HepG2 (cell line): ENCODE measurements around the gene ERO1A. TPM values are rescaled to one million over a fixed set of nuclear protein-coding genes. Genes with fewer than 3 reads are reported as not detected.

Experiments
- ATF7 ChIP-seq, 2 experiments: fragments of 450-650 bp in 1 of 2; sonication (generic) in 1 of 2; formaldehyde crosslinking in 1 of 2; IDR thresholded peaks; 2 replicates each; pipeline versions ENCODE4 v1.4.0 to v1.6.1; 2016 to 2020; ENCODE audit warnings: antibody characterized with exemption in 1 of 2, mild to moderate bottlenecking in 1 of 2, missing genetic modification reagents in 1 of 2
- CBX1 ChIP-seq: IDR thresholded peaks from one replicate; pipeline ENCODE4 v1.6.1; 2016; ENCODE audit warnings: antibody characterized with exemption, low read depth
- CENPX ChIP-seq: sonication (generic); formaldehyde crosslinking; IDR thresholded peaks from 2 replicates; pipeline ENCODE4 v1.9.0; 2021; ENCODE audit warnings: mild to moderate bottlenecking, missing genetic modification reagents, moderate library complexity
- EED ChIP-seq: sonication (generic); formaldehyde crosslinking; IDR thresholded peaks from 2 replicates; pipeline ENCODE4 v1.5.0; 2020; ENCODE audit warnings: mild to moderate bottlenecking, missing genetic modification reagents
- KDM2A ChIP-seq: sonication (generic); formaldehyde crosslinking; IDR thresholded peaks from 2 replicates; pipeline ENCODE4 v1.4.0; 2020; ENCODE audit warnings: low read depth, missing genetic modification reagents, borderline replicate concordance
- KLF12 ChIP-seq: sonication (generic); formaldehyde crosslinking; IDR thresholded peaks from 2 replicates; pipeline ENCODE4 v1.4.0; 2020; ENCODE audit warnings: missing genetic modification reagents, borderline replicate concordance
- STAT5B ChIP-seq: sonication (generic); formaldehyde crosslinking; IDR thresholded peaks from 2 replicates; pipeline ENCODE4 v1.4.0; 2020; ENCODE audit warnings: missing genetic modification reagents
- SYNCRIP ChIP-seq: fragments of 200-400 bp; formaldehyde crosslinking; IDR thresholded peaks from 2 replicates; pipeline ENCODE4 v1.6.1; 2018; ENCODE audit warnings: mild to moderate bottlenecking, low read depth, low read length; ENCODE audit not compliant: insufficient read depth
- YEATS4 ChIP-seq: sonication (generic); formaldehyde crosslinking; IDR thresholded peaks from 2 replicates; pipeline ENCODE4 v1.4.0; 2020; ENCODE audit warnings: missing genetic modification reagents, borderline replicate concordance
- ZNF224 ChIP-seq: sonication (generic); formaldehyde crosslinking; IDR thresholded peaks from 2 replicates; pipeline ENCODE4 v1.5.0; 2020; ENCODE audit warnings: mild to moderate bottlenecking, missing genetic modification reagents
- ZNF331 ChIP-seq: sonication (generic); formaldehyde crosslinking; IDR thresholded peaks from 2 replicates; pipeline ENCODE4 v1.4.0; 2020; ENCODE audit warnings: missing genetic modification reagents
- ZNF451 ChIP-seq: sonication (generic); formaldehyde crosslinking; IDR thresholded peaks from 2 replicates; pipeline ENCODE4 v1.5.0; 2020; ENCODE audit warnings: mild to moderate bottlenecking, missing genetic modification reagents
- ZNF615 ChIP-seq: sonication (generic); formaldehyde crosslinking; IDR thresholded peaks from 2 replicates; pipeline ENCODE4 v1.5.0; 2020; ENCODE audit warnings: mild to moderate bottlenecking, missing genetic modification reagents, borderline replicate concordance
- ZNF672 ChIP-seq: sonication (generic); formaldehyde crosslinking; IDR thresholded peaks from 2 replicates; pipeline ENCODE4 v1.8.1; 2022; ENCODE audit warnings: missing genetic modification reagents
- polyA plus RNA-seq, 8 experiments: library from polyadenylated mRNA; depleted of rRNA in 3 of 8; stranded (reverse) in 7 of 8; unstranded in 1 of 8; fragments of >200 nt; fragmentation: Illumina TruSeq in 4 of 8; extraction: Trizol in 4 of 8; gene quantifications; 2 replicates each; pipeline versions ENCODE4 v1.2.1 to v1.2.3, GENCODE V29; 2011 to 2016; ENCODE audit warnings: low read depth in 4 of 8, missing spikeins in 1 of 8, mixed read lengths in 1 of 8; ENCODE audit not compliant: insufficient read depth in 1 of 8
- total RNA-seq, 5 experiments: library from RNA; depleted of rRNA; stranded (reverse); fragments of >200 nt; fragmentation: Illumina TruSeq; extraction: Trizol; gene quantifications; 2 replicates each; pipeline ENCODE4 v1.2.3, GENCODE V29; 2016; ENCODE audit warnings: low read depth in 1 of 5
- TF ChIP-seq, protein P1 (sequence below): sonication (generic); formaldehyde crosslinking; IDR thresholded peaks from 2 replicates; pipeline ENCODE4 v1.9.0; 2021; ENCODE audit warnings: missing genetic modification reagents, mild to moderate bottlenecking, borderline replicate concordance
- TF ChIP-seq, protein P2 (sequence below): sonication (generic); formaldehyde crosslinking; IDR thresholded peaks from 2 replicates; pipeline ENCODE4 v1.5.1; 2020; ENCODE audit warnings: mild to moderate bottlenecking, missing genetic modification reagents, moderate library complexity
- TF ChIP-seq, protein P3 (sequence below), 2 experiments: sonication (generic) in 1 of 2; formaldehyde crosslinking in 1 of 2; IDR thresholded peaks; 2 replicates each; pipeline versions ENCODE4 v1.6.1 to v1.9.0; 2014 to 2022; ENCODE audit warnings: antibody characterized with exemption in 1 of 2, borderline replicate concordance in 1 of 2, inconsistent platforms in 1 of 2, low read depth in 1 of 2, missing genetic modification reagents in 1 of 2

The ERO1A gene
- total and polyA plus RNA-seq, 2 of the 13 experiments (the other 11 are each of a cell fraction or from before 2014, with no cell fraction given) = 60.3 to 137 TPM

DNA sequence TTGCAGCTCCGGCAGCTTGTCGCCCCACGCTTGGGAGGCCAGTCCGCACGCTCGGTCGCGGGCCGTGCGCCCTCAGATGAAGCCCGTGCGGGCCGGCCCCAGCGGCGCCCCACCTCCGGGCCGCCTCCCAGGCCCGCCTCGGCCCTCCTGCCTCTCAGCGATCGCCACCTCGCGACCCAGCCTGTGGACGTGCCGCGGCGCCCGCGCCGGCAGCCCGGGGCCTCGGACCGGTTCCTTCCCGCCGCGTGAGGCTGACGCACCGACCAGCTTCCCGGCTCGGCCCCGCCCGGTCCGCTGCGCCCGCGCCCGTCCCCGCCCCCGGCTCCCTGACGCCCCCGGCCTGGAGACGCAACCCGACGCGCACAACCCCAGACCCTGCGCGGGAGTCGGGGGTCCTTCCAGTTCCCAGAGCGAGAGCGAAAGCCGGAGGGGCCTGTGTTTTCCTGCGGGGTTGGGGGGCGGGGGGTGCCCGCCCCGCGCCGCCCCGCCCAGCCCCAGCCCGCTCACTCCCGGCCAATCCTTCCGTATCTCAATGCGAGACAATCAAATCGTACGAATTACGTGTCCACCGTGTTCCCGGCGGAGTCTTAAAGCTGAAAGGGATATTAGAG is at the start of gene ERO1A (continued):
- TF ChIP-seq SYNCRIP (no peak), ZNF224 (no peak), ZNF451 (CRISPR knock-in tag) (no peak), KDM2A (no peak), ATF7 (IDR thresholded peaks at IDR 0.05) (no peak), ATF7 (CRISPR knock-in tag; IDR thresholded peaks at IDR 0.05) (no peak), CENPX (CRISPR knock-in tag) (no peak), KLF12 (CRISPR knock-in tag) (peak; percentile 58; the same call in 1 of the 2 replicates), ZNF615 (CRISPR knock-in tag) (no peak), CBX1 (peak; percentile 28), ZNF331 (no peak), EED (CRISPR knock-in tag) (no peak), ZNF672 (no peak), STAT5B (CRISPR knock-in tag) (no peak), YEATS4 (CRISPR knock-in tag) (peak; percentile 71)
- TF ChIP-seq, protein P1, sequence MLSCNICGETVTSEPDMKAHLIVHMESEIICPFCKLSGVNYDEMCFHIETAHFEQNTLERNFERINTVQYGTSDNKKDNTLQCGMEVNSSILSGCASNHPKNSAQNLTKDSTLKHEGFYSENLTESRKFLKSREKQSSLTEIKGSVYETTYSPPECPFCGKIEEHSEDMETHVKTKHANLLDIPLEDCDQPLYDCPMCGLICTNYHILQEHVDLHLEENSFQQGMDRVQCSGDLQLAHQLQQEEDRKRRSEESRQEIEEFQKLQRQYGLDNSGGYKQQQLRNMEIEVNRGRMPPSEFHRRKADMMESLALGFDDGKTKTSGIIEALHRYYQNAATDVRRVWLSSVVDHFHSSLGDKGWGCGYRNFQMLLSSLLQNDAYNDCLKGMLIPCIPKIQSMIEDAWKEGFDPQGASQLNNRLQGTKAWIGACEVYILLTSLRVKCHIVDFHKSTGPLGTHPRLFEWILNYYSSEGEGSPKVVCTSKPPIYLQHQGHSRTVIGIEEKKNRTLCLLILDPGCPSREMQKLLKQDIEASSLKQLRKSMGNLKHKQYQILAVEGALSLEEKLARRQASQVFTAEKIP = no peak
- TF ChIP-seq, protein P2, sequence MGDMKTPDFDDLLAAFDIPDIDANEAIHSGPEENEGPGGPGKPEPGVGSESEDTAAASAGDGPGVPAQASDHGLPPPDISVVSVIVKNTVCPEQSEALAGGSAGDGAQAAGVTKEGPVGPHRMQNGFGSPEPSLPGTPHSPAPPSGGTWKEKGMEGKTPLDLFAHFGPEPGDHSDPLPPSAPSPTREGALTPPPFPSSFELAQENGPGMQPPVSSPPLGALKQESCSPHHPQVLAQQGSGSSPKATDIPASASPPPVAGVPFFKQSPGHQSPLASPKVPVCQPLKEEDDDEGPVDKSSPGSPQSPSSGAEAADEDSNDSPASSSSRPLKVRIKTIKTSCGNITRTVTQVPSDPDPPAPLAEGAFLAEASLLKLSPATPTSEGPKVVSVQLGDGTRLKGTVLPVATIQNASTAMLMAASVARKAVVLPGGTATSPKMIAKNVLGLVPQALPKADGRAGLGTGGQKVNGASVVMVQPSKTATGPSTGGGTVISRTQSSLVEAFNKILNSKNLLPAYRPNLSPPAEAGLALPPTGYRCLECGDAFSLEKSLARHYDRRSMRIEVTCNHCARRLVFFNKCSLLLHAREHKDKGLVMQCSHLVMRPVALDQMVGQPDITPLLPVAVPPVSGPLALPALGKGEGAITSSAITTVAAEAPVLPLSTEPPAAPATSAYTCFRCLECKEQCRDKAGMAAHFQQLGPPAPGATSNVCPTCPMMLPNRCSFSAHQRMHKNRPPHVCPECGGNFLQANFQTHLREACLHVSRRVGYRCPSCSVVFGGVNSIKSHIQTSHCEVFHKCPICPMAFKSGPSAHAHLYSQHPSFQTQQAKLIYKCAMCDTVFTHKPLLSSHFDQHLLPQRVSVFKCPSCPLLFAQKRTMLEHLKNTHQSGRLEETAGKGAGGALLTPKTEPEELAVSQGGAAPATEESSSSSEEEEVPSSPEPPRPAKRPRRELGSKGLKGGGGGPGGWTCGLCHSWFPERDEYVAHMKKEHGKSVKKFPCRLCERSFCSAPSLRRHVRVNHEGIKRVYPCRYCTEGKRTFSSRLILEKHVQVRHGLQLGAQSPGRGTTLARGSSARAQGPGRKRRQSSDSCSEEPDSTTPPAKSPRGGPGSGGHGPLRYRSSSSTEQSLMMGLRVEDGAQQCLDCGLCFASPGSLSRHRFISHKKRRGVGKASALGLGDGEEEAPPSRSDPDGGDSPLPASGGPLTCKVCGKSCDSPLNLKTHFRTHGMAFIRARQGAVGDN (CRISPR knock-in tag) = peak; percentile 87
- TF ChIP-seq, protein P3, sequence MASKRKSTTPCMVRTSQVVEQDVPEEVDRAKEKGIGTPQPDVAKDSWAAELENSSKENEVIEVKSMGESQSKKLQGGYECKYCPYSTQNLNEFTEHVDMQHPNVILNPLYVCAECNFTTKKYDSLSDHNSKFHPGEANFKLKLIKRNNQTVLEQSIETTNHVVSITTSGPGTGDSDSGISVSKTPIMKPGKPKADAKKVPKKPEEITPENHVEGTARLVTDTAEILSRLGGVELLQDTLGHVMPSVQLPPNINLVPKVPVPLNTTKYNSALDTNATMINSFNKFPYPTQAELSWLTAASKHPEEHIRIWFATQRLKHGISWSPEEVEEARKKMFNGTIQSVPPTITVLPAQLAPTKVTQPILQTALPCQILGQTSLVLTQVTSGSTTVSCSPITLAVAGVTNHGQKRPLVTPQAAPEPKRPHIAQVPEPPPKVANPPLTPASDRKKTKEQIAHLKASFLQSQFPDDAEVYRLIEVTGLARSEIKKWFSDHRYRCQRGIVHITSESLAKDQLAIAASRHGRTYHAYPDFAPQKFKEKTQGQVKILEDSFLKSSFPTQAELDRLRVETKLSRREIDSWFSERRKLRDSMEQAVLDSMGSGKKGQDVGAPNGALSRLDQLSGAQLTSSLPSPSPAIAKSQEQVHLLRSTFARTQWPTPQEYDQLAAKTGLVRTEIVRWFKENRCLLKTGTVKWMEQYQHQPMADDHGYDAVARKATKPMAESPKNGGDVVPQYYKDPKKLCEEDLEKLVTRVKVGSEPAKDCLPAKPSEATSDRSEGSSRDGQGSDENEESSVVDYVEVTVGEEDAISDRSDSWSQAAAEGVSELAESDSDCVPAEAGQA (IDR thresholded peaks at IDR 0.05; ENCODE audit: low read depth) = 0 out of 2 replicates have a peak, but pooled peaks have one; percentile 25
- TF ChIP-seq, protein P3 (CRISPR knock-in tag; IDR thresholded peaks at IDR 0.05; ENCODE audit: borderline replicate concordance) = no peak
